Activated CD8-positive, alpha-beta memory T cell treated with anti-CD3 and anti-CD28 coated beads for 1 hour (primary cell): ENCODE data around the gene MDFI.

Source experiments
- DNase-seq, 2 donors: peaks; one replicate each; pipeline ENCODE4 v3.0.0-alpha.2; 2020; ENCODE audit warnings: low read depth in 1 of 2; ENCODE audit errors: extremely low read depth in 1 of 2

Gene MDFI

DNA sequence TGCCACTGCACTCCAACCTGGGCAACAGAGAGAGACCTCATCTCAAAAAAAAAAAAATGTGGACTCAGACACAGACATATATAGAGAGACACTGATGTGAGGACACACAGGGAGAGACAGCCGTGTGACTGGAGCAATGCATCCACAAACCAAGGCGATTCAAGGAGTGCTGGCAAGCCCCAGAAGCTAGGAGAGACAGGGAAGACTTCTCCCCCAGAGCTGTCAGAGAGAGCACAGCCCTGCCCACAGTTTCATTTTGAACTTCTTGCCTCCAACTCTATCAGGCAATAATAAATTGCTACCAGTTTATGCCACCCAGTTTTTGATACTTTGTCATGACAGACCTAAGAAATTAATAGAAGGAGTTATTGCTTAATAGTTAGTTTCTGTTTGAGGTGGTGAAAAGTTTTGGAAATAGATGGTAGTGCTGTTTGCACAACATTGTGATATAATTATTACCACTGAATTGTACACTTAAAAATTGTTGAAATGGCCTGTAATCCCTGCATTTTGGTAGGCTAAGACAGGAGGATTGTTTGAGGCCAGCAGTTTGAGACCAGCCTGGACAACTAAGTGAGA lies 5.1 kb upstream of the MDFI start:
- DNase-seq = no peak

DNA sequence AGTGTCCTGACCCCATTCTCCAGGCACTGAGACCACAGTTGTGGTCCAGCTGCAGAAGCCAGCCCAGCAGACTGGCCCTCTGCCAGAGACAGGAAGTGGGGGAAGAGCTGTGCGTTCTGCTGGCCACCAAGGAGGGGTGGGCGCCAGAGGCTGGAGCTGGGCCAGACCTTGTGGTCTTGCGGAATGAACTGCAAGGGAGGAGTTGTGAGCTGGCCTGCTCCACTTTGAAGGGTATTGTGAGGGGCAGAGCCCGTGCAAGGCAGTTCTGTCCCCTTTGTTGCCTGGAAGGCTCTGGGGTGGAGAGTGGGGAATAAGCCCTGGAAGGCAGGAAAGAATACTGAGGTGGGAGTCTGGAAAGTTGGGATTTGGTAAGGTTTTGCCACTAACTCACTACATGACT lies 3.6 kb upstream of the MDFI start:
- no peak for DNase-seq

DNA sequence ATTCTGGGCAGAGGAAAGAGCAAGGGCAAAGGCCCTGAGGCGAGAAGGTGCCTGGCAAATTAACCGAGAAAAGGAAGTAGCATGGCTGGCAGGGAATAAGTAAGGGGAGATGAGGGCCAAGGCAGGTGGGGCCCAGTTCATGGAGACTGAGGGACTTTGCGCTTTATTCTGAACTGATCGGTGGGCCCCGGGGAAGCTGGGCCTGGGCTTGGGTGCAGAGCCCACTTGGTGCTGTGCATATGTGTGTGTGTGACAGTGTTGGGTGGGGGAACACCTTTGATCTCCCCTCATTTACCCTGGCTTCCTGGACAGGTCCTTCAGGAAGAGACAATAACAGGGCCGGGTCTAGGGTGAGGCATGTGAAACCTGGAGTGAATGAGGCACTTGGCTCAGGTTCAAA lies 2.9 kb upstream of the MDFI start:
- no peak for DNase-seq

DNA sequence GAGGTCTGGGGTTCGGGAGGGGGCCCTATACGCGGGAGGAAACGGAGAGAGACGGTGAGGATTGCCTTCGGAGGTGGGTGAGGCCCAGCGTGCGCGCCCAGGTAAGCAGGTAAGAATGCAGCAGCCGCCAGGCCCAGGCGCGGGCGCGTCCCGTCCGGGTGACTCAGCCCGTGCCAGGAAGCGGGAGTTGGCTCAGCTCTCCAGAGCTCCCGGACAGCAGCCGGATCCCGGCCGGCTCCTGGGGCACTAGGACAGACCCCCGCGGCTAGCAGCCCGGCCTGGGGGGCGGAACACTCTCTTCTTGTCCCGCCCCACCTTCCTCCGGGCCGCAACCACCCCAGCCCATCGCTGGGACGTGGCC lies 1.5 kb upstream of the MDFI start:
- DNase-seq = no peak

DNA sequence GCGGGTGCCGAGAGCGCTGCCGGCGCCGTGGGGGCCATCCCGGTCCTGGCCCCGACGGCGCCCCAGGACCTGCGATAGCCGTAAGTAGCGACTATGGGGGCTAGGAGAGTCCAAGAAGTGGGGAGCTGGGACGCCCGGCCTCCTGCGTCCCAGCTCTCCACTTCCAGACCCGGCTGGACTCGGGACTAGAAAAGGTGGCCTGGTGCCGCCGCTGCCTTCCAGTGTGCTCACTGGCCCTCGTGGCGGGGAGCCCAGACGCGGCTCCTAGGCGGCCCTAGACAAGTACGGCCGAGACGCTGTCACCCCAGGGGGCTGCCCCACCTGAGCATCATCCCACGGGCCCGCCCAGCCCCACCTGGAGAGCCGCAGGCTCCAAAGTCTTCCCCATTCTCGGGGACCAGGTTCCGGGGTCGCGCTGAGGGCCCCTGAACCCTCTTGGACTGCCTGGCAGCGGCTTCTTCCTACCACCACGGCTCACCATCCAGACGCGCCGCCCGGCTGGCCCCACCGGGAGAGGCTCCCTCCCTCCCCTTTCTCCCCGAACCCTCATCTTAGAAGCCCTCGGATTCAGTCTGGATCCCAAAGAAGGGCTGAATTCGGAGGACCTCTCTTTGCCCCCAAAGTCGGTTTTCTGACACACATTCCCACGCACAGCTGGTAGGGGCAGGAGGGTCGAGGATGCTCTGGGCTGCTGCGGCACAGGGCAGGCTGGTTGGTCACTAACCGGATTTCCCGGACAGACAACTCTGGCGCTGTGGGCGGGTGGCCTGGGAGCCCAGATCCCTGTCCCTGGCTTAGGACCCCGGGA lies 870 bp upstream of the MDFI start:
- no peak for DNase-seq

DNA sequence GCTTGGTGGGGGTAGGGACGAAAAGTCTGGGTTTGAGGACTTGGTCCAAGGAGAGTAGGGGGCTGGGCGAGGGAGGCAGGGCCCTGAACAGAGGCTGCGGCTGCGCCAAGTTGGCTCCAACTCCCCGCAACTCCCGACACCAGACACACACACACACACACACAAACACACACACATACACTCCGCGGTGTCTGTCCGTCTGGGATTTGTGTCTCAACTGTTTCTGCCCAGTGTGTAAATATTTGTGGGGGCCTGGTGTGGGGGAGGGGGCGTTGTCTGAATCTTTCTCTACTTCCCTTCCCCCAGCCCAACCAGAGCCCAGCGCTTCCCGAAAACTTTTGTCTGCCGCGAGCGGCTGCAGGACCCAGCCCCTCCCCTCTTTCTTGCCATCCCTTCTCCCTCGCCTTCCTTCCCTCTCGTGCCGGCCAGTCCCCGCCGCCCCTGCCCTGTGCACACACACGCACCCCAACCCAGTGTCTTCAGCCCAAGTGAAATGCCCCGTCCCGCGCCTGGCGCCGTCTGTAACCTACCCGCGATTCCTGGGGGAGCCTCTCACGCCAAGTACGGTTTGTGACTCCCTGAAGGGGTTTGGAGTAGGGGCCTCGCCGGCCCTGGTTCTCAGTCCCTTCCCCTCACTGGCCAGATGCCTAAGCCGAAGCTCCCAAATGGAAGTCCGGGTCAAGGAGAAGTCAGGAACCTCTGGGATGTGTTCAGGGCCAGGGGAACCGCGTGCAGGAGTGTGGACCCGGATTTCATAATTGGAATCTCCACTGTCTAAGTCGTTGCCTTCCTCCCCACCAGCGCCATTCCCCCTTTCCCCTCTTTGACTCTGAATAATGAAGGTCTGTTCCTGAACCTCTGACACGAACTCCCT lies 904 bp downstream of the MDFI start:
- DNase-seq = no peak

DNA sequence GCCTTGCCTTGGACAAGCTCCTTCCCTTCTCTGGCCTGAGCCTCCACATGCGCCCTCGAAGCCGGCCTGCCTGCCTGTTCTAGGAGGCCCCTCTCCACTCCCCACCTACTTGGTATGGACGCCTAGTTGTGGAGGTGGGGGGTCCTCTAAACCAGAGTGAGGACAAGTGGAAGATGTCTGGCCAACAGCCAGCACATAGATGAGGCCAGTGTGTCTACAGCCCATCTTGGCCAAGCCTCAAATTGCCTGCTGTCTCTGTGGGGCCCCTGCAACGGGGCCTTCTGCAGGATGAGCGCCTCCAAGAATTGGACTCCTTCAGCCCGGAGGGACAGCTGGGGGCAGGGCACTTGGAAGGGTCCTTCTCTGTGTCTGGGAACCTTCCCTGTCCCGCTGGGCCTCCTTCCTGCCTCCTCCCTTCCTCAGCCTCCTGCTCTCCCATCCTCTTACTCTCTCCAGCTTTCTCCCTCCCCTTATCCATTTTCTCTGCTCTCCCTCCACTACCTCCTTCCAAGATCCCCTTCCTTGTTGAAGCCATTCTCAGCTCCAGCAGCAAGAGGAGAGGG lies 1.6 kb downstream of the MDFI start:
- DNase-seq = no peak

DNA sequence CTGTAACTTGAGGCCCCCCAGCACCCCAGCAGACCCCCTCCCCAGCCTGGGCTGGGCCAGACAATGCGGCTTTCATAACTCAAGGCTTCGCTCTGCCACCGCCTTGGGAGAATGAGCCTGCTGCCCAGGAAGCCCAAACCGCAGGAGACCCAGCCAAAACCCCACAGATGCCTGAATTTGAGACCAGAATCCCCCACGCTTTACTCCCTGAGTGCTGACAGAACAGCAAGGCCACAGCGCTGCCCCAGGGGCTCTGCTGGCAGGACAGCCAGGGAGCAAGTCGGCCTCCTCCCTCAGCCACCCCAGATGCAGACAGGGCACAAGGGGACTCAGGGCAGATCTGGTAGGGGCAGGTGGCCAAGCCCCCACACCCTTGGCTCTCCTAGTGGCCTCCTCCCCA lies 2.2 kb downstream of the MDFI start:
- DNase-seq = no peak

DNA sequence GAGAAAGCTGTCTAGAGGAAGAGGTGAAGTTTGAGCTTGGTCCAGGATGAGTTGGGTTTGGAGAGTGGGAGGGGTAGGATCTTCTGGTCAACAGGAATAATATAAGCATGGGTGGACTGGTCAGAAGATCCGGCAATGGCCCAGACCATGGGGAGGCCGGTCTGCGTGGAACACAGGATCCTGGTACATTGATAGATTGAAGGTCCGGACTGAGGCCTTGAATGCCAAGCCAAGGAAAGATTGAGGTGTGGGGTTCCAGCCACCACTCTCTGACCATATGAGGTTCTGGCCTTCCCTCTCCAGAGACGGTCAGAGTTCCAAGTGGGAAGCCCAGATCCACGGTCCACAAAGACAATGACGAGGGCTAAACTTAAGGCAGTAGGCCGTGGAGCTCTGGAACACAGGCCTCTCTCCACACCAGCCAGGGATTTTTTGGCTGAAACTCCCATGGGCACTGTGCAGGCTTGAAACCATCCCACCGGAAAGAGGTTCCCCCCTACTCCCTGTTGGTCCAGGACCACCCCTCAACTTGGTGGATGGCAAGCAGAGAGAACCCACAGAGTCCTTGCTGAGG lies 3.2 kb downstream of the MDFI start:
- DNase-seq = no peak

DNA sequence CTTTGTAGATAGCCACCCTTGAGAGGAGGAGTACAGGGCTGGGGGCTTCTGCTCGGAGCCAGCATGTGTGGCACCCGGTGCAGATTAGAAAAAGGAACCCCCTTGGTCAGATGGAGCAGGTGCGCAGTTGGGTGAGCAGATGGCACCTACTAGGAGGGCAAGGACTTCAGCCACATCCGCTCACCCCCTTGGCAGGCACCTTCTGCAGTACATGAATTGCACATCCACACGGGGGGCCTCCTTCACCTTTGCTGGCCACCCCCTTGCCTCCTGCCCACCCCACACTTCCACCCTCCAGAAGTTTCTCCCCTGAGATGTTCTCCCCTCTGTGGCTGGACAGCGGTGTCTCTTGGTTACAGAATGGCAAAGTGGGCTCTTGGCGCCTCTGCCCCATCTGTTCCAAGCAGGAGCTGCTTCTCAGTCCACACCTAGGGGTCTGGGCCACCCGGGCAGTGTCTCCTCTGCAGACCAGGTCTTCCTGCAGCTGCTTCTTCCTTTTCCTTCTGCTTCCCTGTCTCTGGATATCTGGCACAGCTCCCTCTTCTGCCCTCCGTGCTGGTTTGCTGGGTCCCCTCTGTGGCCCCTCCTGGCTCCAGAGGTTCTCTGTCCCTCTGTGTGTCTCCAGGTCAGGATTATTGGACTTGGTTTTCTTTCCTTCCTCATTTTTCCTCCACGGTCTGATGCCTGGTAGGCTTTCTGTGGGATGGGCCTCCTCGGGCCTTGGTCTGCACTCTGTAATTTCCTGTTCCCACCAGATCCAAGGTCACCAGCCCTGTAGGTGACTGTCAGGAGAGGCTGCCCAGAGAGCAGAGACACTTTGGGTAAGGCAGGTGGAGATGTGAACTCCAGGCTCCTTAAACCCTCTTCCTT lies 4.1 kb downstream of the MDFI start:
- DNase-seq = no peak

DNA sequence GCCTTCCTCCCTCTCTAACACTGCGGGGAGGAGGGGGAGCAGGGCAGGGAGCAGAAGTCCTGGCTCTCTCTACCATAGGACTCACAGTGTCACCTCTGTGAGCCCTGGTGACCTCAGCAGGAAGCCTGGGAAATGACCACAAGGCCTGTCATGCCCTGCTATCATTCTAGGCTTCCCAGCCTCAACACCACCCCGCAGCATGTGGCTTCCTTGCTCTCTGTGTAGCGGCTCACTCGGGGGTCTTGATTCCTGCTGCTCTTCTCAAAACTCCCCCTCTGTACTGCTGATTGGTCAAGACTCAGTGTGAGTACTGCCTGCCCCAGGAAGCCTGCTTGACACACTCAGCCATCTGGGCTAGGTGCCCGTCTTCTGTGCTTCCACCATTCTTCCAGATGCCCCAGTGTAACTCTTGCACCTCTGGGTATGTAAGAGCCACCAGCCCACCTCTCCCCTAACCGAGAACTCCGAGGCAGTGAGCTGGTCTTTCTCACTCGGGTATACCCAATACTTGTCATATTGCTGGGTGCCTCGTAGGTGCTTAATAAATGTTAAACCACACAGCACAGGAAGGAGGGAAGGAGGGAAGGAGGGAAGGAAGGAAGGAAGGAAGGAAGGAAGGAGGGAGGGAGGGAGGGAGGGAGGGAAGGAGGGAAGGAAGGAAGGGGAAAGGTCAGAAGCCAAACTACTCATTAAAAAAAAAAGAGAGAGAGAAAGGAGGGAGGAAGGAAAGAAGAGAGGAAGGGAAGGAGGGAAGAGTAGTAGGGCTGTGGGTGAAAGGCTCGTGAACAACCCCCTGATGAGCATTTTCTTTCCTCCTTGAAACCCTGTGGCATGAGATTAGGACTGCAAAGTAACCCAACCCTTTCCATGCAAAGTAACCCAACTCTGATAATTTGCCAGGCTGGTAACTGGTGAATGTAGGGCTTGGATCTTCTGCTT lies 5.0 kb downstream of the MDFI start:
- DNase-seq = no peak

DNA sequence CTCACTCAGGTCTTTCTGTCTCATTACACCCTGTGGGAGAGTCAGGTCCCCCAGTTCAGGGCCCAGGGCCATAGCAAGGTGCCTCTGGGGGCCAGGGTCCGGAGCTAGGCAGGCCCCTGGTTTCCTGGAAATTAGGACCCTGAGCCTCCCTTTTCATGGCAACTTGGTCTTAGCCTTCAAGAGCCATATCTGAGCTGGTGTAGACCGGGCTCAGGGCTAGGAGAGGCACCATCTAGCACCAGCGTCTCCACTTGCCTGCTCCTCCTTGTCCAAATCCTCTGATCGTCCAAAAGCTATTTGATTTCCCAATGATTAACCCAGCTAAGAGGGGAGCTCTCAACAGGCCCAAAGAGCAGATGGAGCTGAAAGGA lies 5.6 kb downstream of the MDFI start:
- no peak for DNase-seq

DNA sequence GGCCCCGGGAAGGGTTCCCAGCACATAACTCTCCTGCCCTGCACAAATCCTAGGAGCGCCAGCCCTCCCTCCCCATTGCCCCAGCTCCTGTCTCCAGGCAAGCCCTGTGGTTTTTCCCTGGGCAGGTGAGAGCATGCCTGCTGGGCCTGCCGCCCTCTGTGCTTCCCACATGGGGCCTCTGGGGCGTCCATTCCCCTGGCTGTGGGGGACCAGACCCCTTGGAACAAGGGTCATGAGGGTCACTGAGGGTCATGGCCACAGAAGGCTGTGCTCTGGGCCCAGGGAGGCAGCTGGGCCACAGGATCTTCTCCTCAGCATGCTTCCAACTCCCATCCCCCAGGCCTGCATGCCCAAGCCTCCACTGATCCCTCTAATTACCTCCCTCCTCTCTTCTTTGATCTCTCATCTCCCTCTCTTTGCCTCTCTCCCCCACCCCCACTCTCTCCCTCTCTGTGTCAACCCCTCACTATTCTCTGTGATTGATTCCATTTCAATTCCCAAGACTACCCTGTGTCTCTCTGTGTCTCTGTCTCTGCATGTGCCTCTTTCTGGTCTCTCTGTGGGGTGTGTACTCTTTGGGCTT lies 6.1 kb downstream of the MDFI start:
- no peak for DNase-seq

DNA sequence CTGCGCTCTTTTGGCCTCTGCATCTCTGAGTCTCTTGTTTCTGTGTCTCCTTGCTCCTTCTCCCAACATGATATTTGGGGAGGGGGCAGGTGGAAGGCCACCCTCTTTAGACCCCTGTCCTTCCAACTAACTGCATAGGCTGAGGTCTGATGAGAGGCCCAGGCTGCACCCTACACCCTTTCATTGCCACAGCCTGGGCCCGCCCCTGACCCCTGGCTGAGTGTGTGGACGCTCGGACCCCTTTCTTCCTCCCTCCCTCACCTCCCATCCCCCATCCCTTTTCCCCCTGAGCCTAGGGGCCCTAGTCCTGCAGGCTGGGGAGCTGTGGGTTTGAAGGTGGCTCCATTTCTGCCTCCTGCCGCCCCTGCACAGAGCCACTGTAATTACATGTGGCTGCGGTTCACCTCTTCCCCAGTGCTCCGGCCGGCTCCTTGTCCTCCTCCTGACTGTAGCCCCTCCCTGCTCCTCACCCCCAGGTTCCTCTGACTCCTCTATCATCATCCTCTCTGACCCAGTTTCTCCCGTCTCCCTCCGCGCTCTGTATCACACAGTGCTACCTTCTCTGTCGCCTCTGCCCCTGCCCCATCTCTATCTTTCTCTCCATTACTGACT lies 6.8 kb downstream of the MDFI start:
- no peak for DNase-seq

DNA sequence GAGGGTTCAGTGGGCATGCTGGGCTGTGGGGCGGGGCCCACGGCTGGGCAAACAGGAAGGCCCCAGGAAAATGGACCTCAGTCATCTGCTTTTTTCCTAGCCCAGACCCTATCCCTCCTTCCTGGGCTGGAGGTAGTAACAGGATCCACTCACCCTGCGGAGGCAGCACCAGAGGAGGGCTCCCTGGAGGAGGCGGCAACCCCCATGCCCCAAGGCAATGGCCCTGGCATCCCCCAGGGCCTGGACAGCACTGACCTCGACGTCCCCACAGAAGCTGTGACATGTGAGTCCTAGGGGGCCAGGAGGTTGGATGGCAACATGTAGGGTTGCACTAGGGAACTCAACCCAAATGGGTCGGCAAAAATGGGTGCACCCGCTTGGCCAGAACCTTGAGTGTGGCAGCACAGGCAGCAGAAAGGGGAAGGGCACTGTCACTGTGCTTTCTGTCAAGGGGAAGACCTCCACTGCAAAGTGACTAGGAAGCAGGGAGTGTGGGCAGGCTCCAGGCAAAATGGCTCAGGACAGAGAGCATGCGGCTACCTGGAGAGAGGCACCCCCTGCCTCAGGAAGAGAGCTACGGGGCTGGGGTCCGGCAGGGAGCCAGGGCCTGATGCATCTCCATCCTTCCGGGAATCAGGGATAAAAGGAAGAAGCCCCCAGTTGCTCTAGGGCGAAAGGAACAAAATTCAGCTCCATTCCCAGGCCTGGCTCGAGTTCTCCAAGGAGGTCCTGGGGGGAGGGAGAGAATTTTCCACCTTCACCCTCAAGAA lies 7.9 kb downstream of the MDFI start:
- DNase-seq = no peak

DNA sequence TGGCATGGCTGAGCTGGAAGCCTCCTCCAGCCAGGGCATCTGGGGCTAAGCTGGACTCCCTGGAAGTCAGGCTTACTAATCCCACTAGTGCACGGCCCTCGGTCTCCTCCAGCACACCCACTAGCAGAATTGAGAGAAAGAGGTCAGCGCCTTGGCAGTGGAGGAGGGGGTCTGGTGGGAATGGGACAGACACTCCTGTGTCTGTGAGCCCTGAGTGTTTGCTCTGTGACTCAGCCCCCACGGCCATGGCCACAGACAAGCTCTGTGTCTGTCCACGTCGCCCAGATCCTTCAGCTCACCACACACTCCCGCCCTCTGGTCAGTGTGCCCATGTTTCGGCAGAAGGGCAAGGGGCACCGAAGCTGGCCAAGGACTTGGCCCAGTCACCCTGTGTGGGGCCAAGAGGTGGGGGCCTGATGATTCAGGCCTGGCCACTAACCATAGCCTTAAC lies 8.8 kb downstream of the MDFI start:
- no peak for DNase-seq

DNA sequence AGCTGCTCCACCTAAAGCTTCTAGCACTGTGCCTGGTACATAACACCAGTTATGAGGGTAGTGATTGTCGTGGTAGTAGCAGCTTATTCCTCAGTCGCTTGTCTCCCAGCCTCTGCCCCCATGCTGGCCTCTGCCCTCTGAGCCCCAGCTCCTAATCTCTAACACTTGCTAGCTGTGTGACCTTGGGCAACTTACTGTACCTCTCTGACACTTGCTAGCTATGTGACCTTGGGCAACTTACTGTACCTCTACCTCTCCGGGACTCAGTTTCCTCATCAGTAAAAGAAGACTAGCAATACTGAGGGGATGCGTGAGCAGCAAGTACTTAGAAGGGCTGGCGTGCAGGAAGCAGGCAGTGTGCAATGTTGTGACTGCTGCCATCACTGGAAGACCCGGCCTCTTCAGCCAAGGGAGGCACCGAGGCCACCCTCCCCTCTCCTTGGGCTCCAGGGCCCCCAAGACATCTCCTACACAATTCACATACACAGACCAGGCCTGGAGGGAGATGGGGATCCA lies 9.9 kb downstream of the MDFI start:
- DNase-seq = no peak
